ENCODE results near the gene LRRC4C.

The LRRC4C gene

DNA sequence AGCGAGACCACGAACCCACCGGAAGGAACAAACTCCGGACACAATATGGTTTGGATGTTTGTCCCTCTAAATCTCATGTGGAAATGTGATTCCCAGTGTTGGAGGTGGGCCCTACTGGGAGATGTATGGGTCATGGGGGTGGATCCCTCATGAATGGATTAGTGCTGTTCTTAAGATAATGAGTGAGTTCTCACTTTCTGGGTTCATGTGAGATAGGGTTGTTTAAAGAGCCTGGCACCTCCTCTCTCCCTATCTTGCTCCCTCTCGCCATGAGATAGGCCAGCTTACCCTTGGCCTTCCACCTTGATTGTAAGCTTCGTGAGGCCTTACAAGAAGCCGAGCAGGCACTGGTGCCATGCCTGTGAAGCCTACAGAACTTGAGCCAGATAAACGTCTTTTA, 184.6 kb downstream of the LRRC4C start:
- TF ChIP-seq, protein P1, sequence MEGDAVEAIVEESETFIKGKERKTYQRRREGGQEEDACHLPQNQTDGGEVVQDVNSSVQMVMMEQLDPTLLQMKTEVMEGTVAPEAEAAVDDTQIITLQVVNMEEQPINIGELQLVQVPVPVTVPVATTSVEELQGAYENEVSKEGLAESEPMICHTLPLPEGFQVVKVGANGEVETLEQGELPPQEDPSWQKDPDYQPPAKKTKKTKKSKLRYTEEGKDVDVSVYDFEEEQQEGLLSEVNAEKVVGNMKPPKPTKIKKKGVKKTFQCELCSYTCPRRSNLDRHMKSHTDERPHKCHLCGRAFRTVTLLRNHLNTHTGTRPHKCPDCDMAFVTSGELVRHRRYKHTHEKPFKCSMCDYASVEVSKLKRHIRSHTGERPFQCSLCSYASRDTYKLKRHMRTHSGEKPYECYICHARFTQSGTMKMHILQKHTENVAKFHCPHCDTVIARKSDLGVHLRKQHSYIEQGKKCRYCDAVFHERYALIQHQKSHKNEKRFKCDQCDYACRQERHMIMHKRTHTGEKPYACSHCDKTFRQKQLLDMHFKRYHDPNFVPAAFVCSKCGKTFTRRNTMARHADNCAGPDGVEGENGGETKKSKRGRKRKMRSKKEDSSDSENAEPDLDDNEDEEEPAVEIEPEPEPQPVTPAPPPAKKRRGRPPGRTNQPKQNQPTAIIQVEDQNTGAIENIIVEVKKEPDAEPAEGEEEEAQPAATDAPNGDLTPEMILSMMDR (IDR thresholded peaks at IDR 0.05; ENCODE audit: insufficient read depth, missing control alignments), result no peak
- FAIRE-seq (no peak), DNase-seq (ENCODE audit: insufficient read length, low spot score) (no peak)

- TF ChIP-seq, protein P1 (IDR thresholded peaks at IDR 0.05; ENCODE audit: insufficient read depth, missing control alignments), result no peak
- no peak for DNase-seq (ENCODE audit: insufficient read length, low spot score)
- no peak for FAIRE-seq
Observed at GRCh38 chr11:41273908-41274307, 185.5 kb downstream of the LRRC4C start.

- no peak for FAIRE-seq
- TF ChIP-seq, protein P1 (IDR thresholded peaks at IDR 0.05; ENCODE audit: insufficient read depth, missing control alignments), result no peak
- no peak for DNase-seq (ENCODE audit: insufficient read length, low spot score)
Observed at GRCh38 chr11:41267451-41267850, 192.0 kb downstream of the LRRC4C start.

GRCh38 chr11:41256041-41256440, 203.4 kb downstream of the LRRC4C start:
- FAIRE-seq, result no peak
- TF ChIP-seq, protein P1 (IDR thresholded peaks at IDR 0.05; ENCODE audit: insufficient read depth, missing control alignments), result no peak

GRCh38 chr11:41254966-41255365, 204.5 kb downstream of the LRRC4C start:
- TF ChIP-seq, protein P1 (IDR thresholded peaks at IDR 0.05; ENCODE audit: insufficient read depth, missing control alignments), result no peak
- FAIRE-seq (no peak), DNase-seq (ENCODE audit: insufficient read length, low spot score) (no peak)

More at GRCh38 chr11:41256041-41256440, 203.4 kb downstream of the LRRC4C start:
- no peak for DNase-seq (ENCODE audit: insufficient read length, low spot score)

DNA sequence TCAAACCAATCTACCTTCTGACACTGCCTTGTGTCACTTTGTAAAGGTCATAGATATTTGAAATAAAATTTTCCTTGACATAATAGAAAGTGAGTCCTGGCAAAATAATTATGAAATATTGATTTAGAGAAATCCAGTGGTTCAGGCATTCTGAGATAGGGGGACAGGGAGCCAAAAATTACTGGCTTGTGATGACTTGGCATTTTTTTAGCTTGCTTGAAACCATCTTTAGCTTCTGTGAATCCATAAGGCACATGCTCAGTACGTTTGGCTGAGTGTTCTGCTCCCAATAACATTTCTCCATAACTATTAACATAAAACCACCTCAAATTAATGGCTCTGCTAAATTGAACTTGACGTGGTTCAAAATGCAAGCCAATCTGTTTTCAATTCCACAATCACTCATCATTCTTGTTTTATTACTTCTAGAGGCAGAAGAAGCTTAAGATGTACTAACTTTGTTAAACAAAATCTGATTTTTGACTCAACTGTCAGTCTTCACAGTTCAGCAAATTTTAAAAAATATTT, 209.0 kb downstream of the LRRC4C start:
- TF ChIP-seq, protein P1 (IDR thresholded peaks at IDR 0.05; ENCODE audit: insufficient read depth, missing control alignments), result no peak
- DNase-seq (ENCODE audit: insufficient read length, low spot score) (no peak), FAIRE-seq (no peak)

DNA sequence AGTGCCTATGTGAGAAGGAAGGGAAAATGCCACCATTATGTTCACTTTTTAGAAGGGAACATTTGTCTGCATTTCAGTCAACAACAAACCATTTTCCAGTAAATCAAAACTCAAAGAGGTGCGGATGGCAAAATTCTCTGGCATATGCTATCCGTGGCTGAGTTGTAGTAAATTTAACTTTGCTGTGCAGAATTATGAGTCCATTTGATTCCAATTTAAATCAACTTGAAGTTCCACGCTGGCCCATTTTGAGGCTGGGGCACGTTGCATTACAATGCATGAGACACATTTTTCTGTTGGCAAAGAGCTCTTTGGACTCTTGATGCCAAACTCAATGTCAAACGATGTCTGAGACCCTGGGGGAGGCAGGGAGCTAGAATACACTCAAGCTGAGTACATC, 211.8 kb downstream of the LRRC4C start:
- TF ChIP-seq, protein P1 (IDR thresholded peaks at IDR 0.05; ENCODE audit: insufficient read depth, missing control alignments), result no peak
- no peak for DNase-seq (ENCODE audit: insufficient read length, low spot score)
- no peak for FAIRE-seq

Data from D721Med (cell line).